B cell (primary cell): ENCODE results near the gene BDH1. TPM values are rescaled to one million over a fixed set of nuclear protein-coding genes. Genes with fewer than 3 reads are reported as not detected.
"Not testable (repeated sequence)": the region's sequence is repeated elsewhere in the genome, so short reads cannot be mapped to it uniquely, and the experiment has no call there.

Experiments used
- ATAC-seq: fragments of 200-7000 bp; cut with Tn5 transposase; one replicate; pipeline ENCODE4 v1.10.0; 2021; ENCODE audit warnings: low read depth, mild to moderate bottlenecking, moderate number of reproducible peaks, moderate library complexity
- CTCF ChIA-PET: fragments of 350-600 bp; sonication (Branson Sonifier 250); formaldehyde crosslinking; loops from one replicate; lab custom pipeline; 2021; ENCODE audit warnings: antibody characterized with exemption, inconsistent platforms; lab: Charles Lee
- POLR2A ChIA-PET: fragments of 350-600 bp; sonication (Branson Sonifier 250); formaldehyde crosslinking; loops from one replicate; lab custom pipeline; 2021; ENCODE audit warnings: antibody characterized with exemption; lab: Charles Lee
- DNase-seq: peaks from one replicate; pipeline ENCODE4 v3.0.0; 2013
- H2AFZ ChIP-seq: 2 replicates; pipeline ENCODE4 v1.6.1; 2012; ENCODE audit warnings: mild to moderate bottlenecking, low read depth, low read length; ENCODE audit not compliant: insufficient read depth, poor library complexity, severe bottlenecking
- H3K27ac ChIP-seq, 2 donors: 1 replicate in 1 of 2; 2 replicates in 1 of 2; pipeline ENCODE4 v1.5.1; 2012 to 2013; ENCODE audit warnings: low read length in 2 of 2, mild to moderate bottlenecking in 2 of 2, moderate library complexity in 1 of 2
- H3K27me3 ChIP-seq, 4 experiments: fragments of 200-600 bp in 1 of 4; sonication (generic) in 1 of 4; replicated peaks in 1 of 4; 1 replicate in 2 of 4; 2 replicates in 2 of 4; pipeline versions ENCODE4 v1.6.1 to v1.7.0; 2013 to 2016; ENCODE audit warnings: low read length in 3 of 4, mild to moderate bottlenecking in 2 of 4, mixed read lengths in 1 of 4, moderate library complexity in 1 of 4; ENCODE audit not compliant: insufficient read depth in 4 of 4, control insufficient read depth in 3 of 4; ENCODE audit errors: control extremely low read depth in 1 of 4
- H3K36me3 ChIP-seq, 2 experiments: replicated peaks in 1 of 2; 1 replicate in 1 of 2; 2 replicates in 1 of 2; pipeline versions ENCODE4 v1.6.1 to v1.7.1; 2013; ENCODE audit warnings: low read length in 1 of 2; ENCODE audit not compliant: insufficient read depth in 2 of 2, control insufficient read depth in 1 of 2; ENCODE audit errors: control extremely low read depth in 1 of 2, extremely low read depth in 1 of 2
- H3K4me1 ChIP-seq, 2 donors: fragments of 200-600 bp in 1 of 2; sonication (generic) in 1 of 2; 1 replicate in 1 of 2; 2 replicates in 1 of 2; pipeline versions ENCODE4 v1.5.1 to v1.6.1; 2013 to 2017; ENCODE audit warnings: low read length in 2 of 2; ENCODE audit not compliant: control insufficient read depth in 2 of 2, insufficient read depth in 2 of 2
- H3K4me2 ChIP-seq: replicated peaks from 2 replicates; pipeline ENCODE3; 2012; ENCODE audit warnings: mild to moderate bottlenecking, low read depth, low read length; ENCODE audit not compliant: poor library complexity, severe bottlenecking
- H3K4me3 ChIP-seq, 5 experiments: fragments of 200-600 bp in 1 of 5; sonication (generic) in 1 of 5; 1 replicate in 3 of 5; 2 replicates in 2 of 5; pipeline versions ENCODE4 v1.5.1 to v1.7.0; 2011 to 2016; ENCODE audit warnings: low read length in 4 of 5, mild to moderate bottlenecking in 4 of 5, low read depth in 2 of 5, control low read depth in 1 of 5, moderate library complexity in 1 of 5; ENCODE audit not compliant: insufficient read depth in 1 of 5; ENCODE audit errors: control extremely low read depth in 1 of 5, extremely low read depth in 1 of 5
- H3K79me2 ChIP-seq: fragments of 200-600 bp; sonication (generic); one replicate; pipeline ENCODE4 v1.6.0; 2016; ENCODE audit warnings: low read length; ENCODE audit not compliant: control insufficient read depth, insufficient read depth
- H3K9ac ChIP-seq: fragments of 200-600 bp; sonication (generic); 2 replicates; pipeline ENCODE4 v1.6.1; 2017; ENCODE audit warnings: mild to moderate bottlenecking, low read length, moderate library complexity
- H3K9me3 ChIP-seq, 3 donors: one replicate each; pipeline versions ENCODE4 v1.6.1 to v1.7.1; 2013; ENCODE audit warnings: low read length in 2 of 3; ENCODE audit not compliant: control insufficient read depth in 2 of 3, insufficient read depth in 1 of 3; ENCODE audit errors: control extremely low read depth in 1 of 3
- H4K20me1 ChIP-seq: 2 replicates; pipeline ENCODE4 v1.6.0; 2012; ENCODE audit warnings: mild to moderate bottlenecking, low read length; ENCODE audit not compliant: insufficient read depth, control insufficient read depth, poor library complexity, severe bottlenecking
- H3K27ac Mint-ChIP-seq: one replicate; pipeline ENCODE4 v1.8.0; 2021; ENCODE audit warnings: mixed read lengths
- H3K27me3 Mint-ChIP-seq: one replicate; pipeline ENCODE4 v1.8.0; 2021; ENCODE audit warnings: mixed read lengths
- H3K4me1 Mint-ChIP-seq: one replicate; pipeline ENCODE4 v1.8.0; 2021; ENCODE audit warnings: mixed read lengths
- H3K4me3 Mint-ChIP-seq: one replicate; pipeline ENCODE4 v1.8.0; 2021; ENCODE audit warnings: mixed read lengths
- H3K9me3 Mint-ChIP-seq: one replicate; pipeline ENCODE4 v1.8.0; 2022; ENCODE audit warnings: mixed read lengths; ENCODE audit not compliant: insufficient read depth
- EZH2 ChIP-seq: IDR thresholded peaks from 2 replicates; pipeline ENCODE4 v1.6.1; 2012; ENCODE audit warnings: borderline replicate concordance, low read depth, mild to moderate bottlenecking, moderate library complexity, low read length; ENCODE audit not compliant: insufficient read depth, poor library complexity, severe bottlenecking
- WGBS: methylation state at CpG from one replicate; pipeline ENCODE4 v1.1.5; 2013; ENCODE audit warnings: missing lambda C conversion rate; ENCODE audit not compliant: insufficient coverage; 5-methylcytosine and 5-hydroxymethylcytosine counted together
- intact Hi-C: fragments of 100-400 bp; cut with micrococcal nuclease; formaldehyde crosslinking; loops from one replicate; pipeline ENCODE4 v1.10.0; 2022
- polyA plus RNA-seq: library from polyadenylated mRNA; depleted of rRNA; stranded (reverse); fragments of >200 nt; gene quantifications from 2 replicates; pipeline ENCODE4 v1.2.3, GENCODE V29; 2012
- total RNA-seq, 2 donors: library from RNA; stranded (reverse); fragments of 120-200 nt in 1 of 2; gene quantifications; 1 replicate in 1 of 2; 2 replicates in 1 of 2; pipeline versions ENCODE4 v1.2.3 to v1.2.4, GENCODE V29; 2013 to 2022
- TF ChIP-seq, protein P1 (sequence below): fragments of 200-600 bp; IDR thresholded peaks from one replicate; pipeline ENCODE4 v1.8.0; 2022; ENCODE audit warnings: antibody characterized with exemption, mild to moderate bottlenecking

BDH1 gene
- total and polyA plus RNA-seq, 2 donors (not counting 1 experiment from before 2014, with no cell fraction given) = 21.1 to 59.3 TPM

DNA sequence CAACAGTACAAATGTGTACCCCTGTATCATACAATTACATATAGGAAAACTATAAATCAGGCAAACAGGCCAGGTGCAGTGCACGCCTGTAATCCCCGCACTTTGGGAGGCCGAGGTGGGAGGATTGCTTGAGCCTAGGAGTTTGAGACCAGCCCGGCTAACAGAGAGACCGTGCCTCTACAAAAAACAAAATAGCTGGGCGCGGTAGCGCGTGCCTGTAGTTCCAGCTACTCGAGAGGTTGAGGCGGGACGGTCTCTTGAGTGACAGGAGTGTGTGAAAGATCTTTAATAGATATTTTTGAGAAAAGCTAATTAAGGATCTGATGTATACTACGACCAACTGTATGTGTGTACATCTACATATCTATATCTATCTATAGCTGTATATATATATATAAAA is 33.8 kb upstream of the BDH1 start:
- TF ChIP-seq, protein P1, sequence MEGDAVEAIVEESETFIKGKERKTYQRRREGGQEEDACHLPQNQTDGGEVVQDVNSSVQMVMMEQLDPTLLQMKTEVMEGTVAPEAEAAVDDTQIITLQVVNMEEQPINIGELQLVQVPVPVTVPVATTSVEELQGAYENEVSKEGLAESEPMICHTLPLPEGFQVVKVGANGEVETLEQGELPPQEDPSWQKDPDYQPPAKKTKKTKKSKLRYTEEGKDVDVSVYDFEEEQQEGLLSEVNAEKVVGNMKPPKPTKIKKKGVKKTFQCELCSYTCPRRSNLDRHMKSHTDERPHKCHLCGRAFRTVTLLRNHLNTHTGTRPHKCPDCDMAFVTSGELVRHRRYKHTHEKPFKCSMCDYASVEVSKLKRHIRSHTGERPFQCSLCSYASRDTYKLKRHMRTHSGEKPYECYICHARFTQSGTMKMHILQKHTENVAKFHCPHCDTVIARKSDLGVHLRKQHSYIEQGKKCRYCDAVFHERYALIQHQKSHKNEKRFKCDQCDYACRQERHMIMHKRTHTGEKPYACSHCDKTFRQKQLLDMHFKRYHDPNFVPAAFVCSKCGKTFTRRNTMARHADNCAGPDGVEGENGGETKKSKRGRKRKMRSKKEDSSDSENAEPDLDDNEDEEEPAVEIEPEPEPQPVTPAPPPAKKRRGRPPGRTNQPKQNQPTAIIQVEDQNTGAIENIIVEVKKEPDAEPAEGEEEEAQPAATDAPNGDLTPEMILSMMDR = no peak
- TF ChIP-seq EZH2 = no peak
- H3K27ac ChIP-seq = no peak overlapping the region
- H3K27me3 ChIP-seq = peaks cover 0 to 3% (median 0%) of the 10 kb centered on the region in 4 experiments
- no peak for ATAC-seq
- no peak overlapping the region for H3K9ac ChIP-seq
- ChIA-PET CTCF (interaction anchor here (1.2 kb wide), 1 partner anchor 9 kb away, joined by 4 read pairs; no protein-coding TSS in a partner anchor), POLR2A (no interaction called here)
- intact Hi-C loops = no loop called here
- H3K79me2 ChIP-seq = no peaks in the 10 kb centered on the region
- H2AFZ ChIP-seq = no peak overlapping the region
- WGBS = 100% methylated on average over 3 of the region's 13 CpGs
- H3K36me3 ChIP-seq = no peaks in the 10 kb centered on the region
- H4K20me1 ChIP-seq = no peaks in the 10 kb centered on the region
- DNase-seq = no peak
- no peak overlapping the region for H3K4me3 ChIP-seq
- no peak overlapping the region for H3K4me2 ChIP-seq
- H3K4me1 ChIP-seq = no peaks in the 10 kb centered on the region
- Mint-ChIP-seq H3K4me3 (no peak overlapping the region), H3K4me1 (peaks cover 2% of the 10 kb centered on the region), H3K27me3 (peaks cover 24% of the 10 kb centered on the region), H3K27ac (no peak overlapping the region), H3K9me3 (no peaks in the 10 kb centered on the region)
- H3K9me3 ChIP-seq = no peaks in the 10 kb centered on the region

DNA sequence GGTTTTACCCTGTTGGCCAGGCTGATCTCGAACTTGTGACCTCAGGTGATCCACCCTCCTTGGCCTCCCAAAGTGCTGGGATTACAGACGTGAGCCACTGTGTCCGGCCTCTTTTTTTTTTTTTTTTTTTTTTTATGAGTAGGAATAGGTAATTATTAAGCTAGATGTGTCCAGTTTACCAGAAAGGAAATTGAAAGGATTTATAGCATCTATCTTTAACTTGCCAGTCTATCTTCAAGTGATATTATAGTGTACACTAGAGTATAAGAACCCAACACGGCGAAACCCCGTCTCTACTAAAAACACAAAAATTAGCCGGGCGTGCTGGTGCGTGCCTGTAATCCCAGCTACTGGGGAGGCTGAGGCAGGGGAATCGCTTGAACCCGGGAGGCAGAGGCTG is 31.0 kb upstream of the BDH1 start:
- H3K4me1 ChIP-seq, H3K4me1 Mint-ChIP-seq, H3K27ac ChIP-seq, ATAC-seq, H3K9ac ChIP-seq, H3K9me3 Mint-ChIP-seq, H3K4me3 ChIP-seq, POLR2A ChIA-PET, intact Hi-C loops, DNase-seq, H3K36me3 ChIP-seq, H3K4me2 ChIP-seq, H3K4me3 Mint-ChIP-seq, H4K20me1 ChIP-seq, H3K9me3 ChIP-seq, H3K79me2 ChIP-seq, H2AFZ ChIP-seq, H3K27ac Mint-ChIP-seq, H3K27me3 ChIP-seq: not testable (repeated sequence)
- H3K27me3 Mint-ChIP-seq = peaks cover 21% of the 10 kb centered on the region
- WGBS = 100% methylated on average over 3 of the region's 11 CpGs
- CTCF ChIA-PET = interaction anchor here (0.7 kb wide), 1 partner anchor 80 kb away, joined by 3 read pairs; no protein-coding TSS in a partner anchor
